HG02938 (cell line): ENCODE data around the gene SLC38A9.
"Not testable (repeated sequence)": the region's sequence is repeated elsewhere in the genome, so short reads cannot be mapped to it uniquely, and the experiment has no call there.

Experiments
- ATAC-seq: cut with Tn5 transposase; IDR thresholded peaks from one replicate; pipeline ENCODE4 v1.9.1; 2021; ENCODE audit warnings: mild to moderate bottlenecking, moderate library complexity; ENCODE audit not compliant: unreplicated experiment

Gene SLC38A9

DNA sequence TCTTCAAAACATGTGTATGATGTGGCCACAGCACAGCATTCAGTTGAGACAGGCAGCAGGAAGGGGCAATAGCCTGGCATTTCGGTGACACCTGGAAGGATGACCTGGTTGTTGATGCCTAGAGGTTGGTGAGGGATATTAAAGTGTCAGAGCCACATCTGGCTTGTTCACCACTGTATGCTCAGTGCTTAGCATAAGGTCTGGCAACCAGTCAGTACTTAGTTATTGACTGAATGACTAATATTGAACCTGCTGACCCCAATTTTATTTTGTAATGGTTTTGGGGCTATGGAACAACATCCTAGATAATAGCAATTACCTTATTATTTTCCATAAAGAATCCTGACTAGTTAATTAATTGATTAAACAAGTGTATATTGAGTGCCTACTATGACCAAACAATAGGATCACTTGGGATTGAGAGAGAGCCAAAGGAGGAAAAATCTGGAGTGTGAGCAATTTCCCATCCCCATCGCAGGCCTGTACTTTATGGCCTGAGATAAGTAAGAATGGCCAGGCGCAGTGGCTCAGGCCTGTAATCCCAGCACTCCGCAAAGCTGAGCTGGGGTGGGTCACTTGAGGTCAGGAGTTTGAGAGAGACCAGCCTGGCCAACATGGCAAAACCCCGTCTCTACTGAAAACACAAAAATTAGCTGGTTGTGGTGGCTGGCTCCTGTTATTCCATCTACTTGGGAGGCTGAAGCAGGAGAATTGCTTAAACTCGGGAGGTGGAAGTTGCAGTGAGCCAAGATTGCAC lies 91.9 kb downstream of the SLC38A9 start:
- ATAC-seq: no peak

DNA sequence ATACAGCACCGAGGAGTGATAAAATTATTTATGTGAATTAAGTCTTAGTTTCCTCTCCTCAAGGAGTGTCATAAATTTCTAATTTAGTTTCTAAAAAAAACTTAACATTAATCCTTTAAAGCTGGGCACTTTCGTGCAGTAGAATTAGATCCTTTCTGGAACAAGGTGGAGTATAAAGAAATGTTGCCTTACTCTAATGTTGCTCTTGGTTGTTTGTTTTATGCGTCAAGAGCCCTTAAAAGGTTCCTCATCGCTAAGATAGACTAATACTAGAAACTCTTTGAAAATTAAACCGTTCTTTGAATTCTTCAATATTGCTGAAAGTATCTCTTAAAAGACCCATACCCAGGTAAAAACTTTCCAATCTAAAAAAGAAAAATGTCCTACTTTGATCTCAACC lies 93.8 kb downstream of the SLC38A9 start:
- ATAC-seq: no peak

DNA sequence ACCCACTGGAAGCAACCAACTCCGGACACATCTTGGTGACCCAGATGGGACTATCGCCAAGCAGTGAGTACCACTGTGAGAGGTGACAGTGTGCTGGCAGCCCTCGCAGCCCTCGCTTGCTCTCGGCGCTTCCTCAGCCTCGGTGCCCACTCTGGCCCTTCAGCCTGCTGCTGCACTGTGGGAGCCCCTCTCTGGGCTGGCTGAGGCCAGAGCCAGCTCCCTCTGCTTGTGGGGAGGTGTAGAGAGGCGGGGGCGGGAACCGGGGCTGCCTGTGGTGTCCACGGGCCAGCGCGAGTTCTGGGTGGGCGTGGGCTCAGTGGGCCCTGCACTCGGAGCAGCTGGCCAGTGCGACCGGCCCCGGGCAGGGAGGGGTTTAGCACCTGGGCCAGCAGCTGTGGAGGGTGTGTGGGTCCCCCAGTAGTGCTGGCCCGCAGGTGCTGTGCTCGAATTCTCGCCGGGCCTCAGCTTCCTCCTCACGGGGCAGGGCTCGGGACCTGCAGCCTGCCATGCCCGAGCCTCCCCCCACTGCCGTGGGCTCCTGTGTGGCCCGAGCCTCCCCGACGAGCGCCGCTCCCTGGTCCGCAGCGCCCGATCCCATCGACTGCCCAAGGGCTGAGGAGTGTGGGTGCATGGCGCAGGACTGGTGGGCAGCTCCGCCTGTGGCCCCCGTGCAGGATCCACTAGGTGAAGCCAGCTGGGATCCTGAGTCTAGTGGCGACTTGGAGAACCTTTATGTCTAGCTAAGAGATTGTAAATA lies 98.8 kb downstream of the SLC38A9 start:
- no peak for ATAC-seq

DNA sequence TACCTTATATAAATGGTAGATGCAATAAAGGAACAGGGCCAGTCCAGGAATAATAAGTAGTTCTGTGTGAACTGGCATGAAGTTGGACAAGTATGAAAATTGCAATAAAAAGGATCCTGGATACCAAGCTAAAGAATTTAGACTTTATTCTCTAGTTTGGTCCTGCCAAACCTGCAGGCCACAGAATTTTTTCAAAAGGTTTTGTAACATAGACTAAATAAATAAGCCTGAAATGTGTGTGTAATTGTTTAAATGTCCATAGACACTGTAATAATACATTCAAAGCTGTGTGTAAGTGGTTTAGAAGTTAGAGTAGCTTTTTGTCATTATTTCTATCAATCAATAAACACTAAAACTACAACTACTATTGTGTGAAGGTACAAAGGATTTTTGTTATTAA lies 101.6 kb downstream of the SLC38A9 start:
- ATAC-seq: no peak

DNA sequence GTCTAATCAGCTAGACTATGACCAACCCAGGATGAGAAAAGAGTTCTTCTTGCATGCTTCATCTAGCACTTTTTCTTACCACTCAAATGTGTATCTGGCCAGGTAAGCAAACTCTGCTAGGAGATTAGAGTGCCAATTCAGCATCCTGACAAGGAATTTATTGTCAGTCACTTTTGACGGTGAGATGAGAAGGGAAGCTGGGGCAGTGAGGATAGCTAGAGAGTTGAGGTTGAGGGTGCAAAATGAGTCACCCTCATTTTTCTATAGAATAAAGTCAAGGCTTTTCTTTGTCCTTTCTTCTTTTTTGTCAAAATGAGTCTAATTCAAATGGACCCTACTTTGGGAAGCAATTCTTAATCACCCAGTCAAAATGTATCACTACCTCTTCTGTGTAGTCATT lies 102.7 kb downstream of the SLC38A9 start:
- no peak for ATAC-seq

DNA sequence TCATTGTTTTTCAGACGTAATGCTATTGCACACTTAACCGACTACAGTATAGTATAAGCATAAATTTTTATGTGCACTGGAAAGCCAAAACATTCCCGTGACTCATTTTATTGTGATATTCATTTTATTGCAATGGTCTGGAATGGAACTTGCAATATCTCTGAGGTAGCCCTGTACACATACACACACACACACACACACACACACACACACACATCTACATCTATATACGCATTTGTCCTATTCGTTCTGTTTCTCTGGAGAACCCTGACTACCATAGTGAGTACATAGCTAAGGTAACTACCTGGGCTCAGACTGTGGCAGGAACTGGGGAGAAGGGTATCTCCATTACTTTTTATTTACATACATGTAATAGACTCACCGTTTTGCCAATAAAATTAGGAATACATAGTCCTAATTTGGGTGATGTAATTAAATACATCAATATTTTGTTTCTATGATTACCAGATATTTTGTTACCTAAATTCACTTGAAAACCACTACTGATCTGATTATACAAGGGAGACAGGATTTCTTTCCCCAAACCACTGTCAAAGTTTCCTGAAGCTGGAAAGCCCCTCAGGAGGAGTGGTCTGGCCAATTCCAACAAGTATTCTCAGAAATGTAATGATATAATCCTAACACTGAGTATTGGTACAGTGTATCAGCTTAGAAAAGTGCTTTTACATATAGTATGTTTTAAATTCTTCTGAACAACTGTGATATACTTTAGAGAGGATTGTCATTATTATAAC lies 103.4 kb downstream of the SLC38A9 start:
- no peak for ATAC-seq

DNA sequence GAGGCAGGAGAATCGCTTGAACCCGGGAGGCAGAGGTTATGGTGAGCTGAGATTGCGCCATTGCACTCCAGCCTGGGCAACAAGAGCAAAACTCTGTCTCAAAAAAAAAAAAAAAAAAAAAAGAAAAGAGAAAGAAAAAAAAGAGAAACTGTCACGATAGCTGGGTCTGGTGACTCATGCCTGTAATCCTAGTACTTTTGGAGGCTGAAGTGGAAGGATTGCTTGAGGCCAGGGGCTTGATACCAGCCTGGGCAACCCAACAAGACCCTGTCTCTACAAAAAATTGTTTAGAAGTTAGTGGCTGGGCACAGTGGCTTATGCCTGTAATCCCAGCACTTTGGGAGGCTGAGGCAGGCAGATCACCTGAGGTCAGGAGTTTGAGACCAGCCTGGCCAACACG lies 104.8 kb downstream of the SLC38A9 start:
- not testable (repeated sequence) for ATAC-seq

DNA sequence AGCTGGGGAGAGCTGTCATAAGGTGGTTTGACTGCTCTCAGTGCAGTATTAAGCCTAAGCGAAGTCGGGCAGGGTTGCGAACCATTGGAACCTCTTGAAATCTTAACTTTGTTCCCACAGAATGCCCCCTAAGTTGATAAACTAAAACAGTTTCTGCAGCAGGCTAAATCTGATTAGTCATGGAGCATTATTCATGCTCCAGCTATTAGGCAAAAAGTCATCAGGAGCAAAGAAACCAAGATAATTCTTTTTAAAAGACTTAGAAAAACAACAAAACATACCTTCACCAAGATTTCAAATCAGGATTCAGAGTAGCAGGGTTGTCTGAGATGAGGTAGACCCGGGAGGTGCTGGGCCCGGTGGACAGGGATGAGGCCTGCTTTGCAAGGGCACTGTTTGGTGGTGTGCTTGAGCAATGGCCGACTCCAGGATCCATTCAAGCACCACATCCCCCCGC lies 107.5 kb downstream of the SLC38A9 start:
- no peak for ATAC-seq

DNA sequence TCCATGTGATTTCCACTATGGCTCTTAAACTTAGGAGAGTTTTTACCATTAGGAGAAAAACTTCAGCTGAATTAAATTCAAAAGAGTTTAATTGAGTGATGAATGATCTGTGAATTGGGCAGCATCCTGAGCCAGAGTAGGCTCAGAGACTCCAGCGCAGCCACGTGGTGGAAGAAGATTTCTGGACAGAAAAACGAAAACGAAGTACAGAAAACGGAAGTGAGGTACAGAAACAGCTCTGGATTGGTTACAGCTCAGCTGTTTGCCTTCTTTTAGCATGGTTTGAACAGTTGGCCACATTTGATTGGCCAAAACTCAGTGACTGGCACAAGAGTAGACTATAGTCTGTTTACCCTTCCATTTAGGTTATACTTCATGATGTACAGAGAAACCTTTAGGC lies 108.2 kb downstream of the SLC38A9 start:
- ATAC-seq: no peak

DNA sequence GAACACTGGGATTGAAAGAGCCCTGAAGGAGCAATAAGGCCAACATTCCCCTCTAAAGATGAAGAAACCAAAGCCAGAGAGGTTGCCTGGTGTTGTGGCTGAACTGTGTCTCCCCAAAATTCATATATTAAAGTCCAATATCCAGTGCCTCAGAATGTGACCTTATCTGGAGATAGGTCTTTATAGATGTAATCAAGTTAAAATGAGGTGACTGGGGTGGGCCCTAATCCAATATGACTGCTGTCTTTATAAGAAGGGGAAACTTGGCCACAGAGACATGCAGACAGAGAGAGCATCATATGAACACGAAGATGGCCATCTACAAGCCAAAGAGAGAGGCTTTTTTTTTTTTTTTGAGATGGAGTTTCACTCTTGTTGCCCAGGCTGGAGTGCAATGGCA lies 110.5 kb downstream of the SLC38A9 start:
- no peak for ATAC-seq

DNA sequence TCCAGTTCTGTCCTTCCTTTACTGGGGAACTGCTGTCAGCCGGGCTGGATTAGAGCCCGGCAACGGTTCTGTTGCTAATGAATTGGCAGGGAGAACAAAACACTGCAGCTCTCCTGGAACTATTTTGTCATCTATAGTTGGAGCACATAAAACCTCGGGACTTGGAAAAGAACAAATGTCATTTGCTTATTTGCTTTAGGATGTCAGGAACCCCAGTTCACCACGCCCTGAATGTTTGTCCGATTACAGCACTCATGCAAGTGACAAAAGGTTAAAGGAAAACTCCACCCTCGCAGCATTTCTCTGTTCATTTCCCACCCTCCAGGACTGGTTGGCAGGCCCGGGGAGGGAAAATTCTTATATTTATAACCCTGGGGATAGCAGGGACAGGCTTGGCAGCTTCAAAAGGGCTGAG lies 110.9 kb downstream of the SLC38A9 start:
- no peak for ATAC-seq

DNA sequence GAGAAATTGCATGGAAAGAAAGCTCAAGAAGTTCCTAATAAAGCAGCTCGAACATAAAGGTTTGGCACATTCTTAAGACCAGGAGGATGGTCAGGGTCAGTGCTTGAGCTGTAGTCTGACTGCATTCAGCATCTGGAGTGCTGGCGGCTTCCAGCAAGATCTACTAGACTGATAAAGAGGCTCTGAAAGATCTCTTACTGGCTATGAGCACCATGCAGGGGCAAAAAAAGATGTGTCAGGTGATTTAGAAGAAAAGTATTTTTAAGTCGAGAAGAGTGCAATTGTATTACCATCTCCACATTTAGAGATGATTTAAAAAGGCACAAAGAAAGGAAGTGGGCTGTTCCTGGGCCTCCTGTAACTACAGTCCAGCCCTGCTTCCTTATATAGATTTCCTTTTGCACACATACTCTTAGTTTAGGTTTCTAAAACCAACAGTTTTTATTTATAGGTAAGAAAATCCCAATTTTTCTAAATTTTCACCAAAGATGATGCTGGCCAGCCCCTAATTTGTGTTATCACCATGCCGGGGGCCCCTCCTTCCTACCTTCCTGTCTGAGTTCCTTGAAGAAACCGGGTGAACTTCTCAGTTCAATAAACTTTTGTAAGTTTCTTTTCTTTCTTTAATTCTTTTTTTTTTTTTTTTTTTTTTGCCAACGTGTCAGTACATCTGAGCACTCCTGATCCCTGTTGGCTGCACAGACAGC lies 111.5 kb downstream of the SLC38A9 start:
- no peak for ATAC-seq

DNA sequence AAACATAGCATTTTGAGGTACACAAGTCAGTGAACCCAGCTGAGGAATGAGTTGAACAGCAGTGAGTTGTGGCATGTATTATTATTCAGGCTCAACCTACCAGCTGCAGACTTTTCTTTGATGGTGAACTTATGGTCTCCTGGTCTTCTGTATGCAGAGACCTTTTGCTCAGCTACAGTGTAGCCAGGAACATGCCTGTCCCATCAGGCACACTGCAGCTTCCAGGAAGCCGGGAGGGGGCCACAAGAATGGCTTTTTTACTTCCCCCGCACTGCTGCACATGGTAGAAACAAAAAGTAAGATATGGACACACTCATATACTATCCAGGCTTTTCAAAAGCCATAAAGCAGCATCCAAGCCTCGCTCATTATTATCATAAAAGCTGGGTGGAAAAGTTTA lies 112.0 kb downstream of the SLC38A9 start:
- ATAC-seq: no peak

DNA sequence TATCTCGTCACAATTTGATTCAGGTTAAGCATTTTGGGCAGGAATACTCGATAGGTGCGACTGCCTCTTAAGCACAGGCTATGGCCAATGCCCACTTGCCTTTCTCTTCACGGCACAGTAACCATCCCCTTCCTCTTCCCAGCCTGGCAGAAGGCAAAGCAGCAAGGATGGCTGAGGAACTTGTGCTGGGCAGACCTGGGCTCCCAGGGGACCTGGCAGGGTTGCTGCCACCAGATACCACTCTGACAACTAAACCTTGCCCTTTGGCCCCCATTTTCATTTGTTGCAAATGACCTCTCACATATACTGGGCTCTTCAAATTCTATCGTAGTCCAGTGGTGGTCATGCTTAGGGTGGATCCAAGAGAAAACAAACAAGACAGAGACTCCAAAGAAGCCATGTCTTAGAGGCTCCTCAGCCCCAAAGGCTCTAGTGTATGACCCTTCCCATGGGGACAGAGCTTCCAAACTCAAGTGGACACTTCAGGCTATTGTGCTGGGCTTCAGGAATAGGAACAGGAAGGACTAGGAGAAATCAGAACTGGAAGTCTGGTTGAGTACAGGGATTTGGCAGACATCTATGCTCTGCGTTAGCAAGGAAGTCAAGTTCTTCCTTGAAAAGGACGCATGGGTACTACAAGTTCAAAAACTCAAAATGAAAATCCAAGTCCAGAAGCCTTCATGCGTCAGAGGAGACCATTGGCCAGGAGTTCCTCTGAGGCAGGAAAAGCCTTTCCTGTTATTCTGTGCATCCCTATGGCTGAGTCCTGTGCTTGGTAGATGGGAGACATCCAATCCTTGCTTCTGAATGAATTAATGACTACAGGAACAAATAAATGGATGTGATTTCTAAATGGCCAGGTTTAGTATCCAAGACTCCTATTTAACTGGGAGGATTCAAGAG lies 112.7 kb downstream of the SLC38A9 start:
- ATAC-seq: no peak

DNA sequence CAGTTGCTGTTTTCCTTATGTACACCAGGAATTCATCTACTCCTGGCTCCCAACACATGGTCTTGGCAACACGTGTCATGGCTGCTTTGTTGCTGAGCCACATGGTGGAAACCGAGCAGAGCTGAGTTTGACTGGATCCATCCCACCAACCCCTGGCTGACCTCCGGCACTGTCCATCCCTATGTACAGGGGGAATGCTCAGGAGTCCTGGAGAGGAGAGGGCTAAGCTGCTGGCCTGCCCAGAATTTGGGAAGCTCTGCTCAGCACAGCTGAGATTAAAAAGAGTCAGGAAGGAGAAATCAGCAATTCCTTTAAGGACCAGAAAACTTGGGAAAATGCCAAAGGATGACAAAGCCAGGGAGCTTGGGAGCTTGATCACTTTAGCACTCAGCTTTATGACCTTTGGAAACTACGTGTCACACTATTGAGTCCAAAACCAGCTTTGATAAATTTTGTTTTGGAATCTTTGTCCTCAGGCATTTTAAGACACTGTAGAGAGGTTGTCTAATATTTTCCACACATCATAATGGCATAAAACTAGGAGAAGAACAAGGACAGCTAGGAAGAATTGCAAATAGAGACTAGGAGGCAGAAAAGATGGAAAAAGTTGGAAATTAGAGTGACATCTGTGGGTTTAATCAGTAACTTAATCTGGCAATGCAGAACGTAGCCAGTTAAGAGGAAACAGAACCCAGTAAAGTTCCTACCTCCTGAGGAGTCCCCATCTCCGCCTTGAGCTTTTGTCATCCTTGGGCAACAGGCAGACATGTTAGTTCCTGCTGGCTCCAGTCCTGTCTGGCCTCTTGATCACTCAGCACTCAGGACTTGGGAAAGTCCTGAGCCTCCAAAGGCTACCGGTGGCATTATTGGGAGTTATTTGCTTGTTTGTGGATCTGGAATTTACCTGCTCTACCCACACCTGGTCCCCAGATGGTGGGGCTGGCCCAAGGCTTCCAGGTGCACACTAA lies 114.8 kb downstream of the SLC38A9 start:
- ATAC-seq: no peak

DNA sequence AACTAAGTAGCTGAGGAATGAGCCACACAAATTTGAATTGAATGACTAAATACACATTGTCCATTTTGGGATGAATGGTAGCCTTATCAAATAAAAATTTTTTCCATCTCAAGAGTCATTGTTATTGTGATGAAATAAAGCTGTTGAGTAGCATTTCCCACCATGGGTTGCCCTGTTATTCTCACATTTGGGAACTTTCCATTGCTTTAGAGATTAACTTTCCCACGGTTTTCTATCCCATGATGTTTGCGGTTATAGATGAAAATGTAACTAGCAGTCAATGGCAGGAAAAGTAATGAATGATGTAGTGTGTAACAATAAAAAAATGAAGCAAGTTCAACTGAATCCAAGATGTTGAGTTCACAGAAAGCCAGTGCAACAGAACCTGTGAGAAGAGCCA lies 117.5 kb downstream of the SLC38A9 start:
- ATAC-seq: no peak

DNA sequence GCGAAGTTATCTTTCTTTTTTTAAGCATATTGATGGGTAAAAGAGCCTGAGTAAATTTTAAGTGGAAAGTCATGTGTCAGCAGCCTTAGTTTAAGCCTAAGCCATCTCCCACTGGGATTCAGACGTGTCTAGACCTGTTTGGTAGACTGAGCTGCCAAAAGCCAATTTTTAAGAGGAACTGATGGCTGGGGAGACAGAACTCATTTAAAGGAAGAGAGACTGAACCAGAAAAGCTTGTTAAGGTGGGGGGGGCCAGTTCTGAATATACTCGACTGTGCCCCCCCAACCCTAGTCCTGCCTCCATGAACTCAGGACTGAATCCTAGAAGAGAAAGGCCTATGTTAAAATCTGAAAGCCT lies 119.0 kb downstream of the SLC38A9 start:
- ATAC-seq: no peak

DNA sequence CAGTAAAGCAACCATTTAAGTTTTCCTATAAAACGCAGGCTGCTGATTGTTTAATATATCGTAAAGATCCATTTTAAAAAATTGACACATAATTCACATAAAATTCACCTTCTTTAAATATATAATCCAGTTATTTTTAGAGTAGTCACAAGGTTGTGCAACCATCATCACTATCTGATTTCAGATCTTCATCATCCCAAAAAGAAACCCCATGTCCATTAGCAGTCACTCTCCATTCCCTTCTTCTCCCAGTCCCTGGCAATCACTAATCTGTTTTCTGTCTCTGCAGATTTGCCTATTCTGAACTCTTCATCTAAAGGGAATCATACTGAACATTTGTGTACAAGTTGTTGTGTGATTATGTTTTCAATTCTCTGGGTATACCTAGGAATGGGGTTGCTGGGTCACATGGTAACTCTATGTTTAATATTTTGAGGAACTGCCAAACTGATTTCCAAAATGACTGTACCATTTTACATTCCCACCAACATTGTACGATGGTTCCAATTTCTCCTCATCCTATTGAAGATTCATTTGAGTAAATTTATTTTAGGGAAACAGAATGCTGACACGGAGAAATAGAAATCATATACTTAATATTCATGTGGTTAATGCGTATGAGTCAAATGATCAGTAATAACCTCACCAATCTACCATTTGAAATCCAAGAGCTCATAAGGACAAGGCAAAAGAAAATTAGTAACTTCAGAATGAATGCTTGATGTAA lies 119.6 kb downstream of the SLC38A9 start:
- ATAC-seq: no peak
